Ishikawa (cell line): ENCODE data around the gene YAP1.

Source experiments
- EP300 ChIP-seq: IDR thresholded peaks from 2 replicates; pipeline ENCODE4 v1.6.1; 2012; ENCODE audit warnings: borderline replicate concordance
- NFIC ChIP-seq: IDR thresholded peaks from 2 replicates; pipeline ENCODE4 v1.6.1; 2012
- RAD21 ChIP-seq: IDR thresholded peaks from 2 replicates; pipeline ENCODE4 v1.6.1; 2012; ENCODE audit warnings: low read depth
- USF1 ChIP-seq: IDR thresholded peaks from 2 replicates; pipeline ENCODE4 v1.6.1; 2012
- ZBTB7A ChIP-seq: IDR thresholded peaks from 2 replicates; pipeline ENCODE4 v1.6.1; 2012; ENCODE audit warnings: low read depth
- TF ChIP-seq, protein P1 (sequence below): IDR thresholded peaks from 2 replicates; pipeline ENCODE4 v1.6.1; 2012; ENCODE audit warnings: low read depth, mild to moderate bottlenecking
- TF ChIP-seq, protein P2 (sequence below): IDR thresholded peaks from 2 replicates; pipeline ENCODE4 v1.6.1; 2012

DNA sequence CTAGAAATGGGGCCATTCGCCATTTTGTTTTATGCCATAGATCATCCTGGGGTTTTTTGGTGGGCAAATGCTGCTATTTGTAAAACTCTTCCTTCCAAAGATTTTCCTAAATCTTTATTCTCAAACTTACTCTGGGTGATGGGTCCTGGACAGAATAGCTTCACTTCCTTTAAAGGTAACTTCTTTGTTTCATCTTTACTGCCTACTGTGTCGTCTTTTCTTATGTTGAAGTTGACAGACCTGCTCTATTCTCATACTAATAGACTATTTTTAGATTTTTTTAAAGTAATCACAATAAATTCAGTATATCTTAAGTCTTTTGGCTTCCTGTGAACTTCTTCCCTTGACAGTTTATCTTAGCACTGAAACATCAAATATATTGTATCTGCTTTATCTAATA lies 98.6 kb downstream of the YAP1 start:
- TF ChIP-seq ZBTB7A: no peak
- TF ChIP-seq, protein P1, sequence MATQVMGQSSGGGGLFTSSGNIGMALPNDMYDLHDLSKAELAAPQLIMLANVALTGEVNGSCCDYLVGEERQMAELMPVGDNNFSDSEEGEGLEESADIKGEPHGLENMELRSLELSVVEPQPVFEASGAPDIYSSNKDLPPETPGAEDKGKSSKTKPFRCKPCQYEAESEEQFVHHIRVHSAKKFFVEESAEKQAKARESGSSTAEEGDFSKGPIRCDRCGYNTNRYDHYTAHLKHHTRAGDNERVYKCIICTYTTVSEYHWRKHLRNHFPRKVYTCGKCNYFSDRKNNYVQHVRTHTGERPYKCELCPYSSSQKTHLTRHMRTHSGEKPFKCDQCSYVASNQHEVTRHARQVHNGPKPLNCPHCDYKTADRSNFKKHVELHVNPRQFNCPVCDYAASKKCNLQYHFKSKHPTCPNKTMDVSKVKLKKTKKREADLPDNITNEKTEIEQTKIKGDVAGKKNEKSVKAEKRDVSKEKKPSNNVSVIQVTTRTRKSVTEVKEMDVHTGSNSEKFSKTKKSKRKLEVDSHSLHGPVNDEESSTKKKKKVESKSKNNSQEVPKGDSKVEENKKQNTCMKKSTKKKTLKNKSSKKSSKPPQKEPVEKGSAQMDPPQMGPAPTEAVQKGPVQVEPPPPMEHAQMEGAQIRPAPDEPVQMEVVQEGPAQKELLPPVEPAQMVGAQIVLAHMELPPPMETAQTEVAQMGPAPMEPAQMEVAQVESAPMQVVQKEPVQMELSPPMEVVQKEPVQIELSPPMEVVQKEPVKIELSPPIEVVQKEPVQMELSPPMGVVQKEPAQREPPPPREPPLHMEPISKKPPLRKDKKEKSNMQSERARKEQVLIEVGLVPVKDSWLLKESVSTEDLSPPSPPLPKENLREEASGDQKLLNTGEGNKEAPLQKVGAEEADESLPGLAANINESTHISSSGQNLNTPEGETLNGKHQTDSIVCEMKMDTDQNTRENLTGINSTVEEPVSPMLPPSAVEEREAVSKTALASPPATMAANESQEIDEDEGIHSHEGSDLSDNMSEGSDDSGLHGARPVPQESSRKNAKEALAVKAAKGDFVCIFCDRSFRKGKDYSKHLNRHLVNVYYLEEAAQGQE: no peak
- no peak for TF ChIP-seq NFIC
- TF ChIP-seq, protein P2, sequence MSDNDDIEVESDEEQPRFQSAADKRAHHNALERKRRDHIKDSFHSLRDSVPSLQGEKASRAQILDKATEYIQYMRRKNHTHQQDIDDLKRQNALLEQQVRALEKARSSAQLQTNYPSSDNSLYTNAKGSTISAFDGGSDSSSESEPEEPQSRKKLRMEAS: no peak
- TF ChIP-seq RAD21: no peak
- TF ChIP-seq USF1: no peak
- TF ChIP-seq EP300: no peak
